DLD1 (cell line): Measurements from ENCODE around the gene FGF14.

Experiments
- in situ Hi-C: cut with HindIII; loops from 2 replicates; pipeline ENCODE4 v1.10.0; 2017; ENCODE audit warnings: low sequenced_read_pairs

Gene FGF14

GRCh38 chr13:101944521-101944920 lies 457.3 kb downstream of the FGF14 start:
- in situ Hi-C loops: no loop called here

GRCh38 chr13:101942535-101943157 lies 459.2 kb downstream of the FGF14 start:
- in situ Hi-C loops: no loop called here

- in situ Hi-C loops: no loop called here
Measured at GRCh38 chr13:101942038-101942437, 459.8 kb downstream of the FGF14 start.

GRCh38 chr13:101941095-101941783 lies 460.6 kb downstream of the FGF14 start:
- in situ Hi-C loops: no loop called here

GRCh38 chr13:101939370-101939769 lies 462.5 kb downstream of the FGF14 start:
- in situ Hi-C loops: no loop called here

GRCh38 chr13:101935828-101936227 lies 466.0 kb downstream of the FGF14 start:
- in situ Hi-C loops: no loop called here

GRCh38 chr13:101931186-101931585 lies 470.7 kb downstream of the FGF14 start:
- in situ Hi-C loops: no loop called here

- in situ Hi-C loops: no loop called here
Measured at GRCh38 chr13:101930331-101930730, 471.5 kb downstream of the FGF14 start.

- in situ Hi-C loops: no loop called here
Measured at GRCh38 chr13:101925731-101926130, 476.1 kb downstream of the FGF14 start.

GRCh38 chr13:101919541-101920181 lies 482.2 kb downstream of the FGF14 start:
- in situ Hi-C loops: no loop called here

- in situ Hi-C loops: no loop called here
Measured at GRCh38 chr13:101917833-101918661, 483.8 kb downstream of the FGF14 start.

GRCh38 chr13:101917475-101917810 lies 484.4 kb downstream of the FGF14 start:
- in situ Hi-C loops: no loop called here

GRCh38 chr13:101916775-101917474 lies 484.9 kb downstream of the FGF14 start:
- in situ Hi-C loops: no loop called here

GRCh38 chr13:101916108-101916774 lies 485.6 kb downstream of the FGF14 start:
- in situ Hi-C loops: no loop called here

GRCh38 chr13:101915755-101916107 lies 486.1 kb downstream of the FGF14 start:
- in situ Hi-C loops: no loop called here

GRCh38 chr13:101915331-101915730 lies 486.5 kb downstream of the FGF14 start:
- in situ Hi-C loops: no loop called here

GRCh38 chr13:101911752-101912151 lies 490.1 kb downstream of the FGF14 start:
- in situ Hi-C loops: no loop called here

- in situ Hi-C loops: no loop called here
Measured at GRCh38 chr13:101903890-101904289, 498.0 kb downstream of the FGF14 start.

- in situ Hi-C loops: no loop called here
Measured at GRCh38 chr13:101898676-101899075, 503.2 kb downstream of the FGF14 start.

- in situ Hi-C loops: no loop called here
Measured at GRCh38 chr13:101896541-101896940, 505.3 kb downstream of the FGF14 start.
